Neural cell (in vitro differentiated cells): ENCODE measurements around the gene CPA1.

Experiments
- CTCF ChIP-seq: fragments of 450-650 bp; IDR thresholded peaks from 2 replicates; pipeline ENCODE4 v1.5.1; 2014; ENCODE audit warnings: antibody characterized with exemption, mild to moderate bottlenecking, moderate library complexity; ENCODE audit not compliant: poor library complexity, severe bottlenecking
- EZH2 ChIP-seq: fragments of 200-600, 300-800 bp; shearing (Covaris generic), sonication (generic); IDR thresholded peaks from 2 replicates; pipeline ENCODE4 v1.6.1; 2014; ENCODE audit warnings: antibody characterized with exemption, low read length, borderline replicate concordance, mild to moderate bottlenecking; ENCODE audit not compliant: insufficient read depth, poor library complexity, severe bottlenecking
- RAD21 ChIP-seq: fragments of 450-650 bp; conservative IDR thresholded peaks from 2 replicates; pipeline ENCODE4 v1.6.1; 2014; ENCODE audit warnings: antibody characterized with exemption, mild to moderate bottlenecking, moderate library complexity

GRCh38 chr7:130379921-130380860 lies at the start of gene CPA1:
- TF ChIP-seq CTCF (no peak), RAD21 (no peak), EZH2 (no peak)
